Measurements from ENCODE around the gene NXT1.

- TF ChIP-seq TAF1 (IDR thresholded peaks at IDR 0.05; ENCODE audit: borderline replicate concordance, low read depth, low read length), result no peak
- TF ChIP-seq POLR2AphosphoS5 (IDR thresholded peaks at IDR 0.05; ENCODE audit: low read depth, low read length), result no peak
Measured at GRCh38 chr20:23313271-23313670, 37.3 kb upstream of the NXT1 start.

All from GM12892 (cell line).